GM12891 (cell line): Measurements from ENCODE around the gene CHST4.
"Not testable (repeated sequence)": the region's sequence is repeated elsewhere in the genome, so short reads cannot be mapped to it uniquely, and the experiment has no call there.

Source experiments
- DNase-seq: peaks from one replicate; pipeline ENCODE4 v3.0.0; 2011; ENCODE audit warnings: low spot score; ENCODE audit not compliant: insufficient read length
- FAIRE-seq: peaks from 2 replicates; lab custom pipeline; 2011; peaks lifted over from hg19 to GRCh38; lab: Jason Lieb, UNC
- PAX5 ChIP-seq: IDR thresholded peaks from 2 replicates; pipeline ENCODE4 v1.6.1; 2011; ENCODE audit warnings: low read length, moderate library complexity, mild to moderate bottlenecking; ENCODE audit not compliant: insufficient read depth, severe bottlenecking
- POLR2A ChIP-seq: IDR thresholded peaks from 2 replicates; pipeline ENCODE4 v1.6.1; 2011; ENCODE audit warnings: low read depth, low read length, control low read depth
- POLR2AphosphoS5 ChIP-seq: IDR thresholded peaks from 2 replicates; pipeline ENCODE4 v1.6.1; 2011; ENCODE audit warnings: low read depth, low read length, control low read depth
- POU2F2 ChIP-seq: IDR thresholded peaks from 2 replicates; pipeline ENCODE4 v1.6.1; 2011; ENCODE audit warnings: low read depth, mild to moderate bottlenecking, control low read depth, low read length, moderate library complexity
- SPI1 ChIP-seq: IDR thresholded peaks from 2 replicates; pipeline ENCODE4 v1.6.1; 2011; ENCODE audit warnings: low read depth, low read length, control low read depth
- TAF1 ChIP-seq: IDR thresholded peaks from 2 replicates; pipeline ENCODE4 v1.6.1; 2011; ENCODE audit warnings: low read depth, low read length, control low read depth

Gene CHST4

GRCh38 chr16:71555230-71555891 lies 29.1 kb downstream of the CHST4 start:
- DNase-seq, result no peak
- TF ChIP-seq TAF1 (no peak), PAX5 (no peak), POU2F2 (no peak), POLR2A (no peak), SPI1 (no peak), POLR2AphosphoS5 (no peak)
- no peak for FAIRE-seq

- FAIRE-seq, result no peak
- DNase-seq, result no peak
- no peak for TF ChIP-seq TAF1
- TF ChIP-seq POU2F2, result no peak
- TF ChIP-seq POLR2A, result no peak
- no peak for TF ChIP-seq SPI1
- no peak for TF ChIP-seq POLR2AphosphoS5
- TF ChIP-seq PAX5, result no peak
Observed at GRCh38 chr16:71557299-71557698, 31.1 kb downstream of the CHST4 start.

DNA sequence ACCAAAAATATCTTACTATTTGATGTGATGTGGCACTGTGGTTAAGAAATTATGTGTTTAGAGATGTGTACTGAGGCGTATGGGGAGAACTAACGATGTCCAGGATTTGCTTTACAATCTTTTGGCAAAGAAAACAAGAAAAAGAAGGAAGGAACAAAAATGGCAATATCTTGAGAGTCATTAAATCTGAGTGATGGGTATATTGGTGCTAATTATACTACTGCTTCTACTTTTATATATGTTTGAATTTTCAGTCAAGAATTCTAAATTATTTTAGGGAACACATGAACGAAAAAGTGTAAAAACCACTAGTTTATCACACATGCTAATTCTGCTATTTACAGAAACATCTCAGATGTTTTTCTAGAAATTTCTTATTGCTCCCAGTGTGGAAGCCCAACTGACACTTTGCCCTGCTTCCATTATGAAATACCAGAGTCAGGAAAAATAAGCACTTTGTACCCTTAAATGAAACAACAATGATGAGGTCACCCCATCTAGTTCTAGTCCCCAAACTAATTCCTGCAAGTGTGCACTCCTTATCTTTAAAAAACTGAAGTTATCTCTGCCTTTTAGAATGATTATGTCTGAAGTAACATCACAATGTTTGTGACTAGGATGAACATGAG lies 31.8 kb downstream of the CHST4 start:
- no peak for FAIRE-seq
- DNase-seq, result no peak
- TF ChIP-seq SPI1 (no peak), PAX5 (no peak), POLR2AphosphoS5 (no peak), TAF1 (no peak), POLR2A (no peak), POU2F2 (no peak)

DNA sequence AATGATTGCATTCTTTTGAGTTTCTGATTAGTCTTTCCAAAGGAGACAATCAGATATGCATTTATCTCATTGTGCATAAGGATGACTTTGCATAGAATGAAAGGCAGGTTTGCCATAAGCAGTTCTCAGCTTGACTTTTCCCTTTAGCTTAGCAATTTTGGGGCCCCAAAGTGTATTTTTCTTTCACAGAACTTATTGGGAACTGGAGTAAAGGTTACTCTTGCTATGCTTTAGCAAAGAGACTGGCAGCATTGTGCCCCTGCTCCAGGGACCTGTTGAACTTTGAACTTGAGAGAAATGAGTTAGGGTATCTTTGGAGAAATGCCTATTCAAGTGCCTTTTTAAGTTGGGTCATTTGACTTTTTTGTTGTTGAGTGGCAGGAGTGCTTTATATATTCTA lies 33.6 kb downstream of the CHST4 start:
- DNase-seq (no peak), FAIRE-seq (no peak)

GRCh38 chr16:71561886-71562285 lies 35.7 kb downstream of the CHST4 start:
- not testable (repeated sequence) for DNase-seq, FAIRE-seq

More for the DNA sequence above, 33.6 kb downstream of the CHST4 start:
- TF ChIP-seq POLR2AphosphoS5 (no peak), TAF1 (no peak), POU2F2 (no peak), SPI1 (no peak), POLR2A (no peak), PAX5 (no peak)

GRCh38 chr16:71562552-71562951 lies 36.3 kb downstream of the CHST4 start:
- FAIRE-seq (no peak), DNase-seq (no peak)
- TF ChIP-seq PAX5 (no peak), POLR2A (no peak), TAF1 (no peak), POU2F2 (no peak), SPI1 (no peak), POLR2AphosphoS5 (no peak)

GRCh38 chr16:71564335-71564967 lies 38.2 kb downstream of the CHST4 start:
- FAIRE-seq, result no peak
- TF ChIP-seq POLR2A, result no peak
- TF ChIP-seq SPI1, result peak; percentile 85
- no peak for DNase-seq

- FAIRE-seq (peak; percentile 23), DNase-seq (no peak)
- TF ChIP-seq POLR2A (no peak), PAX5 (no peak), SPI1 (0 out of 2 replicates have a peak, but pooled peaks have one; percentile 16), POU2F2 (no peak), TAF1 (no peak), POLR2AphosphoS5 (no peak)
Observed at GRCh38 chr16:71565812-71566700, 39.8 kb downstream of the CHST4 start.

- TF ChIP-seq TAF1 (no peak), POLR2A (no peak), SPI1 (no peak), POLR2AphosphoS5 (no peak), PAX5 (no peak), POU2F2 (no peak)
- FAIRE-seq (no peak), DNase-seq (no peak)
Observed at GRCh38 chr16:71567931-71568330, 41.7 kb downstream of the CHST4 start.

DNA sequence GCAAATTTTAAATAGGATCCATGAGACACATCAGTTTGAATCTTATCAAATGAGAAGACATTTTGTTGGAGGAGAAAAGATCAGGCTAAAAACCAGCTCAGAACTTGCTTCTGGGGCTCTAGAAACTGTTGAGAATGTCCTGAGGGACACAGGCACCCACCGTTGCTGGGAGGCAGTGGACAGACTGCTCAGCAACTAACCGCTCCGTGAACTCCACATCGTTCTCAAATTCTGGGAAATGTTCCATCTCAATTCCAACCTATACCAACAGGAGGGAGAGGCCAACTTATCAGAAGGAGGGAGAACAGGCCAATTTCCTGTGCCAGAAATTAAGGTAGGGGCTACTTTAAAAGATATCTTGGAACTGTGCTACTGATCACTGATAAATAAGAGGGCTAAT lies 42.3 kb downstream of the CHST4 start:
- FAIRE-seq (no peak), DNase-seq (no peak)
- TF ChIP-seq SPI1 (no peak), PAX5 (no peak), POU2F2 (no peak), TAF1 (no peak), POLR2AphosphoS5 (no peak), POLR2A (no peak)
